ENCODE measurements around the gene AGBL5.

The AGBL5 gene

GRCh38 chr2:27110603-27111352, 59.3 kb downstream of the AGBL5 start:
- in situ Hi-C loops (cut with MboI; ENCODE audit: low sequenced_read_pairs): loop anchor here (25.0 kb wide), 1 partner anchor 177 kb away; the partner anchor contains the start of genes DNAJC5G and TRIM54

- in situ Hi-C loops (cut with MboI; ENCODE audit: low sequenced_read_pairs): loop anchor here (25.0 kb wide), 1 partner anchor 176 kb away; the partner anchor contains the start of genes DNAJC5G and TRIM54
Measured at GRCh38 chr2:27111392-27112078, 60.1 kb downstream of the AGBL5 start.

- in situ Hi-C loops (cut with MboI; ENCODE audit: low sequenced_read_pairs): loop anchor here (25.0 kb wide), 1 partner anchor 172 kb away; the partner anchor contains the start of genes DNAJC5G and TRIM54
Measured at GRCh38 chr2:27115519-27115918, 64.1 kb downstream of the AGBL5 start.

GRCh38 chr2:27117995-27118524, 66.6 kb downstream of the AGBL5 start:
- in situ Hi-C loops (cut with MboI; ENCODE audit: low sequenced_read_pairs): loop anchor here (25.0 kb wide), 1 partner anchor 169 kb away; the partner anchor contains the start of genes DNAJC5G and TRIM54

- in situ Hi-C loops (cut with MboI; ENCODE audit: low sequenced_read_pairs): loop anchor here (25.0 kb wide), 1 partner anchor 169 kb away; the partner anchor contains the start of genes DNAJC5G and TRIM54
Measured at GRCh38 chr2:27118525-27119329, 67.3 kb downstream of the AGBL5 start, which contains the start of gene CGREF1. Gene CGREF1 (minus strand): TSS chr2:27119128. CDS start chr2:27104366, 14,762 bp downstream.

- in situ Hi-C loops (cut with MboI; ENCODE audit: low sequenced_read_pairs): loop anchor here (25.0 kb wide), 1 partner anchor 168 kb away; the partner anchor contains the start of genes DNAJC5G and TRIM54
Measured at GRCh38 chr2:27119330-27119670, 67.8 kb downstream of the AGBL5 start.

Measured in HL-60/S4 treated with phorbol 12-myristate 13-acetate at 8.2 ng/mL for 4 days and 3 days (cell line).